CD4-positive, alpha-beta T cell treated with Interleukin-21 for 1 hour (primary cell): ENCODE measurements around the gene GLT8D1.
"Not testable (repeated sequence)": the region's sequence is repeated elsewhere in the genome, so short reads cannot be mapped to it uniquely, and the experiment has no call there.

Experiments used
- DNase-seq: peaks from one replicate; pipeline ENCODE4 v3.0.0-alpha.2; 2020

The GLT8D1 gene

GRCh38 chr3:52705688-52706686, at the start of gene GLT8D1, which contains the start of gene SPCS1:
Gene GLT8D1, minus strand, starts transcription at chr3:52705791. Its CDS starts 5,331 bp downstream, at chr3:52700460.
Gene SPCS1, plus strand, starts transcription at chr3:52706106. Its CDS starts 141 bp downstream, at chr3:52706247.
- peak; percentile 86 for DNase-seq

GRCh38 chr3:52754373-52754772, 48.8 kb upstream of the GLT8D1 start:
- DNase-seq = no peak

- DNase-seq = no peak
Observed at GRCh38 chr3:52752045-52752660, 46.6 kb upstream of the GLT8D1 start.

- no peak for DNase-seq
Observed at GRCh38 chr3:52743721-52744120, 38.1 kb upstream of the GLT8D1 start.

- no peak for DNase-seq
Observed at GRCh38 chr3:52743152-52743551, 37.6 kb upstream of the GLT8D1 start.

- peak; percentile 40 for DNase-seq
Observed at GRCh38 chr3:52742418-52743041, 36.9 kb upstream of the GLT8D1 start.

- no peak for DNase-seq
Observed at GRCh38 chr3:52739730-52740129, 34.1 kb upstream of the GLT8D1 start.

- no peak for DNase-seq
Observed at GRCh38 chr3:52733256-52733891, 27.8 kb upstream of the GLT8D1 start.

GRCh38 chr3:52731590-52731989, 26.0 kb upstream of the GLT8D1 start:
- no peak for DNase-seq

- no peak for DNase-seq
Observed at GRCh38 chr3:52730681-52731080, 25.1 kb upstream of the GLT8D1 start.

- not testable (repeated sequence) for DNase-seq
Observed at GRCh38 chr3:52728753-52729152, 23.2 kb upstream of the GLT8D1 start.

GRCh38 chr3:52724511-52724910, 18.9 kb upstream of the GLT8D1 start:
- no peak for DNase-seq

GRCh38 chr3:52723935-52724334, 18.3 kb upstream of the GLT8D1 start:
- DNase-seq = no peak

GRCh38 chr3:52722491-52722890, 16.9 kb upstream of the GLT8D1 start:
- no peak for DNase-seq

- no peak for DNase-seq
Observed at GRCh38 chr3:52721730-52722008, 16.1 kb upstream of the GLT8D1 start.

- peak; percentile 23 for DNase-seq
Observed at GRCh38 chr3:52721002-52721729, 15.6 kb upstream of the GLT8D1 start.

GRCh38 chr3:52719618-52720017, 14.0 kb upstream of the GLT8D1 start:
- no peak for DNase-seq

- no peak for DNase-seq
Observed at GRCh38 chr3:52715714-52716305, 10.2 kb upstream of the GLT8D1 start.

- DNase-seq = no peak
Observed at GRCh38 chr3:52714335-52715302, 9.0 kb upstream of the GLT8D1 start.

- DNase-seq = no peak
Observed at GRCh38 chr3:52712291-52713212, 7.0 kb upstream of the GLT8D1 start.
